PC-9 (cell line): Measurements from ENCODE around the gene GFPT2.

ENCODE experiments used
- EZH2 ChIP-seq: fragments of 200-600 bp; sonication (generic); IDR thresholded peaks from 2 replicates; pipeline ENCODE4 v1.8.0; 2017; ENCODE audit warnings: antibody characterized with exemption, low read depth
- TF ChIP-seq, protein P1 (sequence below): fragments of 200-600 bp; sonication (generic); conservative IDR thresholded peaks from 2 replicates; pipeline ENCODE4 v1.6.1; 2017; ENCODE audit warnings: mixed run types, antibody characterized with exemption, mild to moderate bottlenecking, moderate library complexity

DNA sequence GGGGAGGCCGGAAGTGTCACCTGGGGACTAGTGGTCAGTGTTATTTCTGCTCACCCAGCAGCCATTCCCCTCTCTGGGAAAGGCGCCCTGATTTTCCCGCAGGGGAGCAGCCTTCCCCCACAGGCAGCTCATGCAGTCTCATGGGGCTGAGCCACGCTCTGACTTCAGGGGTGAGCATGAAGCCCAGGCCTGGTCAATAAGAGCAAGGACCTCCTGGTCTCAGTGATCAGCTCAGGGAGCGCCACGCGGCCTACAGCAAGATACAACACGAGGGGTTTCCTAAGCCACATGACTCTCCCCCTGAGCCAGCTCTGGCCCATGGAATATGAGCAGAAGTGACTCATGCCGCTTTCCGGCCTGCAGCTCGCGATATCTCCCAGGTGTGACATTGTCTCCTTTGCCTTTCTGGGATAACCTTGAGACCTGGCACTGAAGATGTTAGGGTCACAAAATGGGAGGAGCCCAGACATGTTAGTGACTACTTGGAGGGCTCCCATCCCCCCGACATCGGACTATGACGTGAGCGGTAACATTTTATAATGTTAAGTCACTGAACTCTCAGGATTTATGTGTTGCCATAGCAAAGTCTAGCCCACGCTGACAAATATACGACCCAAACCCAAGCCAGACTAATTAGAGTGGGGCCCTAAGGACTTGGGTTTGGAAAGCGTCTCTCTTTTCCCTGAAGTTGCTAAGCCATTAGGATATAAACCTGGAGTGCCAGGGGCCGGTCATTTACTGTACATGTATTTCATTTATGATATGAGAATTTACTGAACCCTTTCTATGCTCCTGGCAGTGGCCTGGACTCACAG, 46.5 kb upstream of the GFPT2 start:
- TF ChIP-seq, protein P1, sequence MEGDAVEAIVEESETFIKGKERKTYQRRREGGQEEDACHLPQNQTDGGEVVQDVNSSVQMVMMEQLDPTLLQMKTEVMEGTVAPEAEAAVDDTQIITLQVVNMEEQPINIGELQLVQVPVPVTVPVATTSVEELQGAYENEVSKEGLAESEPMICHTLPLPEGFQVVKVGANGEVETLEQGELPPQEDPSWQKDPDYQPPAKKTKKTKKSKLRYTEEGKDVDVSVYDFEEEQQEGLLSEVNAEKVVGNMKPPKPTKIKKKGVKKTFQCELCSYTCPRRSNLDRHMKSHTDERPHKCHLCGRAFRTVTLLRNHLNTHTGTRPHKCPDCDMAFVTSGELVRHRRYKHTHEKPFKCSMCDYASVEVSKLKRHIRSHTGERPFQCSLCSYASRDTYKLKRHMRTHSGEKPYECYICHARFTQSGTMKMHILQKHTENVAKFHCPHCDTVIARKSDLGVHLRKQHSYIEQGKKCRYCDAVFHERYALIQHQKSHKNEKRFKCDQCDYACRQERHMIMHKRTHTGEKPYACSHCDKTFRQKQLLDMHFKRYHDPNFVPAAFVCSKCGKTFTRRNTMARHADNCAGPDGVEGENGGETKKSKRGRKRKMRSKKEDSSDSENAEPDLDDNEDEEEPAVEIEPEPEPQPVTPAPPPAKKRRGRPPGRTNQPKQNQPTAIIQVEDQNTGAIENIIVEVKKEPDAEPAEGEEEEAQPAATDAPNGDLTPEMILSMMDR, result no peak
- no peak for TF ChIP-seq EZH2
